Measurements from ENCODE around the gene NID1.

- TF ChIP-seq CTCF (IDR thresholded peaks at IDR 0.05) (no peak), POLR2A (IDR thresholded peaks at IDR 0.05) (no peak)
These were observed 118.9 kb downstream of the NID1 start for GRCh38 chr1:235945775-235946570.

Data from heart left ventricle (tissue), 13 donors.